HG03342 (cell line): Measurements from ENCODE around the gene RET.
"Not testable (repeated sequence)": the region's sequence is repeated elsewhere in the genome, so short reads cannot be mapped to it uniquely, and the experiment has no call there.

Experiments used
- ATAC-seq: cut with Tn5 transposase; IDR thresholded peaks from one replicate; pipeline ENCODE4 v1.9.1; 2021; ENCODE audit warnings: mild to moderate bottlenecking, moderate library complexity; ENCODE audit not compliant: unreplicated experiment

The RET gene

GRCh38 chr10:43132867-43133787 is 56.3 kb downstream of the RET start:
- no peak for ATAC-seq

GRCh38 chr10:43134126-43134905 is 57.4 kb downstream of the RET start:
- no peak for ATAC-seq

- no peak for ATAC-seq
Observed at GRCh38 chr10:43135064-43135463, 58.2 kb downstream of the RET start.

GRCh38 chr10:43135656-43136055 is 58.8 kb downstream of the RET start:
- ATAC-seq, result no peak

- no peak for ATAC-seq
Observed at GRCh38 chr10:43136432-43136831, 59.6 kb downstream of the RET start.

- ATAC-seq, result no peak
Observed at GRCh38 chr10:43136995-43137716, 60.3 kb downstream of the RET start.

- peak; percentile 27 for ATAC-seq
Observed at GRCh38 chr10:43137717-43138020, 60.8 kb downstream of the RET start.

- peak; percentile 73 for ATAC-seq
Observed at GRCh38 chr10:43138021-43138756, 61.3 kb downstream of the RET start, which contains the start of gene CSGALNACT2. CSGALNACT2 (plus strand) TSS chr10:43138445; CDS start chr10:43155150, 16,705 bp downstream.

GRCh38 chr10:43138757-43139241 is 61.9 kb downstream of the RET start:
- peak; percentile 41 for ATAC-seq

GRCh38 chr10:43141421-43141820 is 64.6 kb downstream of the RET start:
- ATAC-seq, result no peak

- no peak for ATAC-seq
Observed at GRCh38 chr10:43145311-43145710, 68.4 kb downstream of the RET start.

- not testable (repeated sequence) for ATAC-seq
Observed at GRCh38 chr10:43145936-43146335, 69.1 kb downstream of the RET start.

GRCh38 chr10:43151371-43151770 is 74.5 kb downstream of the RET start:
- ATAC-seq, result no peak

- ATAC-seq, result no peak
Observed at GRCh38 chr10:43153901-43154300, 77.0 kb downstream of the RET start.

GRCh38 chr10:43155221-43155620 is 78.4 kb downstream of the RET start:
- ATAC-seq, result no peak

GRCh38 chr10:43155741-43156140 is 78.9 kb downstream of the RET start:
- ATAC-seq, result no peak

- no peak for ATAC-seq
Observed at GRCh38 chr10:43156590-43157341, 79.9 kb downstream of the RET start.

GRCh38 chr10:43158636-43159035 is 81.8 kb downstream of the RET start:
- ATAC-seq, result no peak

- peak; percentile 61 for ATAC-seq
Observed at GRCh38 chr10:43160046-43160920, 83.4 kb downstream of the RET start.
